Hematopoietic multipotent progenitor cell treated with erythropoietin and hydrocortisone succinate and interleukin-3 and kit ligand, for 15 days (in vitro differentiated cells): Measurements from ENCODE around the gene LGALS3.

Experiments used
- DNase-seq: peaks from one replicate; pipeline ENCODE4 v3.0.0-alpha.2; 2015; ENCODE audit warnings: low spot score

LGALS3 gene

GRCh38 chr14:55131370-55132137 is 2.5 kb downstream of the LGALS3 start:
- DNase-seq, result no peak

- DNase-seq, result no peak
Observed at GRCh38 chr14:55133416-55133815, 4.4 kb downstream of the LGALS3 start.

- DNase-seq, result no peak
Observed at GRCh38 chr14:55136241-55136640, 7.2 kb downstream of the LGALS3 start.

GRCh38 chr14:55136885-55137786 is 8.1 kb downstream of the LGALS3 start:
- no peak for DNase-seq

GRCh38 chr14:55138091-55138490 is 9.0 kb downstream of the LGALS3 start:
- DNase-seq, result no peak

- no peak for DNase-seq
Observed at GRCh38 chr14:55139141-55139540, 10.1 kb downstream of the LGALS3 start.

GRCh38 chr14:55139696-55140509 is 10.9 kb downstream of the LGALS3 start:
- DNase-seq, result no peak

GRCh38 chr14:55141825-55142224 is 12.8 kb downstream of the LGALS3 start:
- DNase-seq, result no peak

GRCh38 chr14:55142466-55142865 is 13.4 kb downstream of the LGALS3 start:
- no peak for DNase-seq

- DNase-seq, result no peak
Observed at GRCh38 chr14:55146425-55146824, 17.4 kb downstream of the LGALS3 start.

- no peak for DNase-seq
Observed at GRCh38 chr14:55151601-55152000, 22.5 kb downstream of the LGALS3 start.

GRCh38 chr14:55152052-55152753 is 23.2 kb downstream of the LGALS3 start:
- DNase-seq, result no peak

- no peak for DNase-seq
Observed at GRCh38 chr14:55153951-55154350, 24.9 kb downstream of the LGALS3 start.

- no peak for DNase-seq
Observed at GRCh38 chr14:55157080-55157479, 28.0 kb downstream of the LGALS3 start.

- no peak for DNase-seq
Observed at GRCh38 chr14:55158412-55158811, 29.4 kb downstream of the LGALS3 start.

- peak; percentile 60 for DNase-seq
Observed at GRCh38 chr14:55160989-55161388, 31.9 kb downstream of the LGALS3 start.

- no peak for DNase-seq
Observed at GRCh38 chr14:55170526-55170925, 41.5 kb downstream of the LGALS3 start.

- DNase-seq, result no peak
Observed at GRCh38 chr14:55180006-55180405, 51.0 kb downstream of the LGALS3 start.

GRCh38 chr14:55180434-55180833 is 51.4 kb downstream of the LGALS3 start:
- no peak for DNase-seq

GRCh38 chr14:55188686-55189295 is 59.7 kb downstream of the LGALS3 start:
- DNase-seq, result no peak

GRCh38 chr14:55190906-55191202 is 61.8 kb downstream of the LGALS3 start:
- DNase-seq, result peak; percentile 54
